Retina (tissue), 1 donor: ENCODE data around the gene RAB34.
A peak's percentile ranks its signal among the peaks of the same experiment; 100 is the strongest.

Experiments used
- DNase-seq: peaks from one replicate; pipeline ENCODE4 v3.0.0-alpha.2; 2016

The RAB34 gene

GRCh38 chr17:28710861-28711722 is 6.6 kb downstream of the RAB34 start:
- peak; percentile 98 for DNase-seq

GRCh38 chr17:28707339-28707720 is 10.3 kb downstream of the RAB34 start:
- no peak for DNase-seq

- DNase-seq, result no peak
Measured at GRCh38 chr17:28706471-28707338, 11.0 kb downstream of the RAB34 start.

GRCh38 chr17:28705728-28706334 is 11.8 kb downstream of the RAB34 start:
- DNase-seq, result no peak

- DNase-seq, result no peak
Measured at GRCh38 chr17:28705074-28705659, 12.5 kb downstream of the RAB34 start.

GRCh38 chr17:28704219-28704858 is 13.3 kb downstream of the RAB34 start:
- DNase-seq, result no peak

GRCh38 chr17:28703552-28704218 is 14.0 kb downstream of the RAB34 start:
- no peak for DNase-seq

- DNase-seq, result no peak
Measured at GRCh38 chr17:28702752-28703150, 14.9 kb downstream of the RAB34 start.

GRCh38 chr17:28702026-28702751 is 15.5 kb downstream of the RAB34 start:
- DNase-seq, result no peak

GRCh38 chr17:28700830-28701492 is 16.7 kb downstream of the RAB34 start:
- no peak for DNase-seq

- DNase-seq, result no peak
Measured at GRCh38 chr17:28700278-28700677, 17.4 kb downstream of the RAB34 start.

- DNase-seq, result no peak
Measured at GRCh38 chr17:28698253-28698941, 19.3 kb downstream of the RAB34 start.

- no peak for DNase-seq
Measured at GRCh38 chr17:28693869-28694268, 23.8 kb downstream of the RAB34 start.

GRCh38 chr17:28689011-28689410 is 28.7 kb downstream of the RAB34 start:
- DNase-seq, result no peak

GRCh38 chr17:28688481-28688880 is 29.2 kb downstream of the RAB34 start:
- DNase-seq, result no peak

GRCh38 chr17:28686296-28686695 is 31.4 kb downstream of the RAB34 start:
- DNase-seq, result no peak

GRCh38 chr17:28685366-28685765 is 32.3 kb downstream of the RAB34 start:
- DNase-seq, result no peak

- peak; percentile 17 for DNase-seq
Measured at GRCh38 chr17:28684963-28685362, 32.7 kb downstream of the RAB34 start.

- no peak for DNase-seq
Measured at GRCh38 chr17:28682655-28683054, 35.0 kb downstream of the RAB34 start.

- no peak for DNase-seq
Measured at GRCh38 chr17:28675980-28676379, 41.7 kb downstream of the RAB34 start.
